T-helper 2 cell treated with Interferon-gamma antibody and Interleukin-4, amounts not matched to agents 5 μg/mL and 100 μg/mL, for 36 hours (primary cell): ENCODE results near the gene AIF1L.
A peak's percentile ranks its signal among the peaks of the same experiment; 100 is the strongest.
"Not testable (repeated sequence)": the region's sequence is repeated elsewhere in the genome, so short reads cannot be mapped to it uniquely, and the experiment has no call there.

Experiments
- DNase-seq: peaks from one replicate; pipeline ENCODE4 v3.0.0; 2021; ENCODE audit warnings: low spot score
- H3K27ac Mint-ChIP-seq: one replicate; pipeline ENCODE4 v1.8.0; 2021; ENCODE audit warnings: mild to moderate bottlenecking, mixed read lengths
- H3K27me3 Mint-ChIP-seq: one replicate; pipeline ENCODE4 v1.8.0; 2021; ENCODE audit warnings: low read depth, mixed read lengths
- H3K36me3 Mint-ChIP-seq: one replicate; pipeline ENCODE4 v1.8.0; 2021; ENCODE audit warnings: low read depth, mixed read lengths
- H3K4me1 Mint-ChIP-seq: one replicate; pipeline ENCODE4 v1.8.0; 2021; ENCODE audit warnings: low read depth, mixed read lengths
- H3K4me3 Mint-ChIP-seq: one replicate; pipeline ENCODE4 v1.8.0; 2022; ENCODE audit warnings: mild to moderate bottlenecking, moderate library complexity, mixed read lengths
- H3K9me3 Mint-ChIP-seq: one replicate; pipeline ENCODE4 v1.8.0; 2021; ENCODE audit warnings: mixed read lengths

AIF1L gene

GRCh38 chr9:131140550-131140949, 44.2 kb downstream of the AIF1L start:
- peaks cover 54% of the 10 kb centered on the region for H3K36me3 Mint-ChIP-seq
- DNase-seq = no peak

DNA sequence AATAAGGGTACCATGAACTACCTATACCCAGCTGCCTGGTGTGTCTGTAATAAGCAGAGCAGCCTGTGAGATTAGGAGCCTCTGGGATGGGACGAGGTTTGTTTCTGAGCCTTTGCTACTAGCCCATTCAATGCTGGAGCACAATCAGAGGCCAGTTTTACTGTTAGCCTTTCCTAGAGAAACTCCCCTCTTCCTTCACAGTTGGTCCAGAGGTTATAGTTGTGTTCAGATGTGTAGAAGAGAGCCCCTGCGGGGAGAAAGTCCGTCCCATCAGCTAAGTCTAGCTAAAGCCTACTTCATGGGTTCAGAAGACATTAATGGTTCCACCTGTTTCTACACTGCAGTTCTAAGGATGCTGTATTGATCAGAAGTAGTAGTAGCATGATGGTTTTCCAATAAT, 45.8 kb downstream of the AIF1L start:
- Mint-ChIP-seq H3K27me3 (no peaks in the 10 kb centered on the region), H3K4me3 (no peak overlapping the region), H3K4me1 (peaks cover 2% of the 10 kb centered on the region), H3K9me3 (no peaks in the 10 kb centered on the region), H3K27ac (no peak overlapping the region), H3K36me3 (peaks cover 51% of the 10 kb centered on the region)
- DNase-seq = no peak

More at GRCh38 chr9:131140550-131140949, 44.2 kb downstream of the AIF1L start:
- Mint-ChIP-seq H3K4me1 (peaks cover under 1% of the 10 kb centered on the region), H3K4me3 (no peak overlapping the region), H3K27ac (no peak overlapping the region), H3K27me3 (no peaks in the 10 kb centered on the region), H3K9me3 (no peaks in the 10 kb centered on the region)

DNA sequence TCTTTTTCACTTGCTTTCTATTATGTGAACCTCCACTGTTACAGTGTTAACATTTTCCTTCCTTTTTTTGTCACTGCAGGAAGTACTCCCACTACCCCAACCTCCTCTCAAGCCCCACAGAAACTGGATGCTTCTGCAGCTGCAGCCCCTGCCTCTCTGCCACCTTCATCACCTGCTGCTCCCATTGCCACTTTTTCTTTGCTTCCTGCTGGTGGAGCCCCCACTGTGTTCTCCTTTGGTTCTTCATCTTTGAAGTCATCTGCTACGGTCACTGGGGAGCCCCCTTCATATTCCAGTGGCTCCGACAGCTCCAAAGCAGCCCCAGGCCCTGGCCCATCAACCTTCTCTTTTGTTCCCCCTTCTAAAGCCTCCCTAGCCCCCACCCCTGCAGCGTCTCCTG, 47.9 kb downstream of the AIF1L start:
- Mint-ChIP-seq H3K36me3 (peaks cover 55% of the 10 kb centered on the region), H3K9me3 (no peaks in the 10 kb centered on the region), H3K4me3 (no peak overlapping the region), H3K27me3 (no peaks in the 10 kb centered on the region), H3K27ac (no peak overlapping the region), H3K4me1 (peaks cover 2% of the 10 kb centered on the region)
- no peak for DNase-seq

DNA sequence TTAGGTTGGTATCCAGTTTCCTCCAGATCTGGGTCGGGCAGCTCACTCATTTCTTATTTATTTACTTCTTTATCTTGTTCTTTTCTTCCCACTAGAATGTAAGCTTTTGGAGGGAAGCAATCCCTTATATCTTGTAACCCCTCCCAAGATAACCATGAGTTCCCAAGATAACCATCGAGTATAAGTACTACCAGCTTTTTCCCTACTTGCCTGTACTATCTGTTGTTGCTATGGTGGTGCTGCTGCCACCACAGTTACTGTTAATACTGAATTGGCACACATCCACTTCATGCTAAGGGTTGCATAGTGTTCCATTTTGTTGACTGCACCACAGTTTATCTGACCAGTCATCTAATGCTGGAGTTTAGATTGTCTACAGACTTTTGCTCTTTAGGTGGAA, 48.9 kb downstream of the AIF1L start:
- no peaks in the 10 kb centered on the region for H3K27me3 Mint-ChIP-seq

GRCh38 chr9:131146186-131146585, 49.9 kb downstream of the AIF1L start:
- H3K4me3 Mint-ChIP-seq = no peak overlapping the region
- peaks cover 2% of the 10 kb centered on the region for H3K4me1 Mint-ChIP-seq
- H3K27me3 Mint-ChIP-seq = no peaks in the 10 kb centered on the region
- peaks cover 57% of the 10 kb centered on the region for H3K36me3 Mint-ChIP-seq
- no peak overlapping the region for H3K27ac Mint-ChIP-seq
- no peaks in the 10 kb centered on the region for H3K9me3 Mint-ChIP-seq
- no peak for DNase-seq

More for the DNA sequence above, 48.9 kb downstream of the AIF1L start:
- Mint-ChIP-seq H3K4me1 (peaks cover 2% of the 10 kb centered on the region), H3K27ac (no peak overlapping the region), H3K4me3 (no peak overlapping the region), H3K36me3 (peaks cover 60% of the 10 kb centered on the region), H3K9me3 (no peaks in the 10 kb centered on the region)
- no peak for DNase-seq

- no peaks in the 10 kb centered on the region for H3K27me3 Mint-ChIP-seq
- H3K4me3 Mint-ChIP-seq = no peak overlapping the region
- H3K4me1 Mint-ChIP-seq = peaks cover 2% of the 10 kb centered on the region
- no peaks in the 10 kb centered on the region for H3K9me3 Mint-ChIP-seq
- no peak for DNase-seq
- H3K27ac Mint-ChIP-seq = no peak overlapping the region
- peaks cover 64% of the 10 kb centered on the region for H3K36me3 Mint-ChIP-seq
Measured at GRCh38 chr9:131148276-131148675, 51.9 kb downstream of the AIF1L start.

GRCh38 chr9:131148966-131149687, 52.8 kb downstream of the AIF1L start:
- Mint-ChIP-seq H3K27ac (no peak overlapping the region), H3K4me3 (no peak overlapping the region), H3K36me3 (peaks cover 62% of the 10 kb centered on the region), H3K9me3 (no peaks in the 10 kb centered on the region), H3K4me1 (peaks cover 2% of the 10 kb centered on the region), H3K27me3 (no peaks in the 10 kb centered on the region)
- DNase-seq = no peak

DNA sequence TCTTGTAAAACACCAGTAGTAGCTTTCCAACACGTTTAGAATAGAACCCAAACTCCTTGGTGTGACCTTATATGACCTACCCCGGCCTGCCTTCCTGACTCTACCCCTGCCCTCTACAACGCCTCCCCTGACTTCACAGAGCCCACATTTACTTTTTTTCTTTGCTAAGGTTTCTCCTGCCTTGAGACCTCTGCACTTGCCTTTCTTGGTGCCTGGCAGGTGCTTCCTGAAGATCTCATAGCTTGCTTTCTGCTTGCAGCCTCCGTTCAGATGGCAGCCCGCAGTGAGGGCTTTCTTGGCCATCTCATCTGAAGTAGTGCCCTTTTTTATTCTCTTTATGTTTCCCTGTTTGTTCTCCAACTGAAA, 53.3 kb downstream of the AIF1L start:
- no peaks in the 10 kb centered on the region for H3K27me3 Mint-ChIP-seq
- H3K4me1 Mint-ChIP-seq = peaks cover 2% of the 10 kb centered on the region
- H3K9me3 Mint-ChIP-seq = no peaks in the 10 kb centered on the region
- H3K4me3 Mint-ChIP-seq = no peak overlapping the region
- DNase-seq = no peak
- peak overlapping the region; percentile 1 for H3K27ac Mint-ChIP-seq
- peaks cover 62% of the 10 kb centered on the region for H3K36me3 Mint-ChIP-seq

GRCh38 chr9:131153595-131153994, 57.3 kb downstream of the AIF1L start:
- Mint-ChIP-seq H3K27ac (no peak overlapping the region), H3K9me3 (no peaks in the 10 kb centered on the region), H3K27me3 (no peaks in the 10 kb centered on the region), H3K4me3 (no peak overlapping the region), H3K36me3 (peaks cover 56% of the 10 kb centered on the region), H3K4me1 (peaks cover 1% of the 10 kb centered on the region)
- no peak for DNase-seq

DNA sequence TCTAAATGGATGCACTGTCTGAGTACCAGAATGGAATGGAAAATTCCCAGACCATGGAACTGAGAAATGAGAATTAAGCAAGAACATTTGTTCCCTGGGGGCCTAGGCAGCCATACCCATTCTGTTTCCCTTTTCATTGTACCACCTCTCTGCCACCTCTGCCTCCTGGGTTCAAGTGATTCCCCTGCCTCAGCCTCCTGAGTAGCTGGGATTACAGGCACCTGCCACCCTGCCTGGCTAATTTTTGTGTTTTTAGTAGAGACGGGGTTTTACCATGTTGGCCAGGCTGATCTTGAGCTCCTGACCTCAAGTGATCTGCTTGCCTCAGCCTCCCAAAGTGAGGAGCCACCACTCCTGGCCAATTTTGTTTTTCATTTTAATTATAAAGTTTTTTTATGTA, 62.3 kb downstream of the AIF1L start:
- H3K4me1 Mint-ChIP-seq, DNase-seq, H3K4me3 Mint-ChIP-seq, H3K27ac Mint-ChIP-seq, H3K9me3 Mint-ChIP-seq, H3K27me3 Mint-ChIP-seq: not testable (repeated sequence)
- peaks cover 46% of the 10 kb centered on the region for H3K36me3 Mint-ChIP-seq

DNA sequence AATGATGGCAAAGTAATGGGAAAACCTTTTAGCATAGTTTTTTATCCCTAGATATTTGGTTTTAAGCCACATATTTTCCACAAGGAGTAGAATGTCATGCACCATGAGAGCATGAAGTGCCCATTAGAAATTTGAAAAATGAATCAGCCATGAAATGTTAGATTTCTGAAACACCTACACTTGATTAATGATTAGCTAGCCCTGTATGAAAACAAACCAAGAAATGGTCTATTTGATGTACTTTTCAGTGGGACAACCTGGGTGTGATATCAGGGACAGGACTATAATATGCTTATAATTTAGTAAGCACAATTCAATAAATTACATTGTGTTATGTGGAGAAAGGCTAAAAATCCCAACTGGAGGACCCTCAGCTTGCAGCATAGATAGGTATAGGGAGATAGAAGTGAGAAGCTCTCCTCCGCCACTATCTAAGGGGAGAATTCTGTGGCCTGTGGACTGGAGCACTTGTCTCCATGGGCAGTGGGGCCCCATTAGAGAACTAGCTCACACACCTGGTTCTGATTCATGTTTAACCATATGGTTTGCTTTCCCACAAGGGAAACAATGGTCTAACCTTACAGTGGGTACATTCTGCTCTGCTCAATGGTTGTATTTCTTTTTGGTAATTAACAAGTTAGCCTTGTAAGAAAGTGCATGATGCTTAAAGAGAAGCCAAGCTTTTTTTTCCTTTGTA, 64.2 kb downstream of the AIF1L start:
- H3K36me3 Mint-ChIP-seq = peaks cover 43% of the 10 kb centered on the region
- no peak for DNase-seq
- H3K9me3 Mint-ChIP-seq = no peaks in the 10 kb centered on the region
- peaks cover 1% of the 10 kb centered on the region for H3K4me1 Mint-ChIP-seq
- H3K27me3 Mint-ChIP-seq = no peaks in the 10 kb centered on the region
- no peak overlapping the region for H3K27ac Mint-ChIP-seq
- H3K4me3 Mint-ChIP-seq = no peak overlapping the region

DNA sequence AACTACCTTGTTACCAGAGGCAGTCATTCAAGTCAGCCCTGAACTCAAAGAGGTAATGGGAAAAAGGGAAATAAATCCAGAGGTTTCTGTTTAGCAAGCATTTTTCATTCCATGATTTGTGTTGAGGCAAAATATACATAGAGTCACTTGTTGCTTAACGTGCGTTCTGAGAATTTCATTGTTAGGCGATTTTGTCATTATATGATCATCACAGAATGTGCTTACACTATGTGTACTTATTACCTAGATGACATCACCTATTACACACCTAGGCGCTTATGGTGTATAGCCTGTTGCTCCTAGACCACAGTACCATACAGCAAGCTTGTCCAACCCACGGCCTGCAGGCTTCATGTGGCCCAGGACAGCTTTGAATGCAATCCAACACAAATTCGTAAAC, 65.3 kb downstream of the AIF1L start:
- H3K36me3 Mint-ChIP-seq = peaks cover 42% of the 10 kb centered on the region
- no peaks in the 10 kb centered on the region for H3K27me3 Mint-ChIP-seq
- DNase-seq = no peak
- no peak overlapping the region for H3K4me3 Mint-ChIP-seq
- no peaks in the 10 kb centered on the region for H3K9me3 Mint-ChIP-seq
- no peak overlapping the region for H3K27ac Mint-ChIP-seq
- H3K4me1 Mint-ChIP-seq = no peaks in the 10 kb centered on the region

DNA sequence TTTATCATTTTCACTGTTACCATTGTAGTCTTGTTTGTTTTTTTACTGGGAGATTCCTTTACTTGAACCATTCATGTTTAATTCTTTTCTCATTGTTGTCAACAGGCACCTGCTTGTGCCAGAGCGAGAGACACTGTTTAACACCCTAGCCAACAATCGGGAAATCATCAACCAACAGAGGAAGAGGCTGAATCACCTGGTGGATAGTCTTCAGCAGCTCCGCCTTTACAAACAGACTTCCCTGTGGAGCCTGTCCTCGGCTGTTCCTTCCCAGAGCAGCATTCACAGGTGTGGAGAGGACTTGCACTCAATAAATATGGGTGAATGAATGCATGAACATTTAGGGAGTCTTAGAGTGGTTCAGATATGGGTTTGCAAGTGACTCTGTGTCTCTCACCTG, 66.6 kb downstream of the AIF1L start:
- Mint-ChIP-seq H3K27ac (no peak overlapping the region), H3K36me3 (peaks cover 45% of the 10 kb centered on the region), H3K4me3 (no peak overlapping the region), H3K9me3 (no peaks in the 10 kb centered on the region), H3K4me1 (no peaks in the 10 kb centered on the region), H3K27me3 (no peaks in the 10 kb centered on the region)
- DNase-seq = no peak

DNA sequence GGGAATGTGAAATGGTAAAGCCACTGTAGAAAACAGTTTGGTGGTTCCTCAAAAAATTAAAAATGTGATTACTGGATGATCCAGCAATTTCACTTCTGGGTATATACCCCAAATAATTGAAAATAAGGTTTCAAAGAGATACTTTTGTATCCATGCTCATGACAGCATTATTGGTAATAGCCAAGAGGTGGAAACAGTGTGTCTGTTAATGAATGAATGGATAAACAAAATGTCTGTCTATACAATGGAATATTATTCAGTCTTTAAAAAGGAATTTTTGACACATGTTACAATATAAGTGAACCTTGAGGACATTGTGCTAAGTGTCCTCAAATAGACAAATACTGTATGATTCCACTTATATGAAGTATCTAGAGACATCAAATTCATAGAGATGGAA, 69.2 kb downstream of the AIF1L start:
- Mint-ChIP-seq H3K36me3 (peaks cover 46% of the 10 kb centered on the region), H3K27ac (no peak overlapping the region), H3K9me3 (no peaks in the 10 kb centered on the region)

More for the DNA sequence above, 69.2 kb downstream of the AIF1L start:
- H3K27me3 Mint-ChIP-seq = no peaks in the 10 kb centered on the region
- no peak overlapping the region for H3K4me3 Mint-ChIP-seq
- peaks cover 4% of the 10 kb centered on the region for H3K4me1 Mint-ChIP-seq
- no peak for DNase-seq
